ENCODE results near the gene SHANK3. TPM values are rescaled to one million over a fixed set of nuclear protein-coding genes. Genes with fewer than 3 reads are reported as not detected.

The SHANK3 gene
- total and polyA plus RNA-seq, 2 donors (not counting 3 experiments of a cell fraction or from before 2014, with no cell fraction given), result 26.1 to 158 TPM

GRCh38 chr22:50705851-50706351 is 33.3 kb downstream of the SHANK3 start:
- no TSS peak for BruUV-seq (replicated peaks)
- Histone ChIP-seq H3K27me3 (ENCODE audit: control insufficient read depth in 2 of 2, insufficient read depth in 2 of 2, low read length in 2 of 2) (no peaks in the 10 kb centered on the region), H3K27ac (ENCODE audit: insufficient read depth, low read depth, low read length) (no peak overlapping the region), H3K79me2 (ENCODE audit: control insufficient read depth, insufficient read depth, low read length) (peaks cover 48% of the 10 kb centered on the region), H3K9me1 (replicated peaks; ENCODE audit: control insufficient read depth, extremely low read depth, insufficient read depth, low read length) (no peaks in the 10 kb centered on the region), H3K4me3 (replicated peaks in 1 of 3; ENCODE audit: insufficient read depth in 1 of 3, low read depth in 1 of 3, low read length in 3 of 3) (no peak overlapping the region), H3K36me3 (ENCODE audit: control insufficient read depth in 2 of 2, extremely low read depth in 1 of 2, insufficient read depth in 2 of 2, low read length in 2 of 2) (peaks cover 39 to 79% of the 10 kb centered on the region in 2 experiments), H4K20me1 (replicated peaks; ENCODE audit: control insufficient read depth, extremely low read depth, insufficient read depth, low read length) (no peaks in the 10 kb centered on the region), H3K9ac (replicated peaks; ENCODE audit: extremely low read depth, insufficient read depth, low read length) (no peak overlapping the region), H3K4me1 (ENCODE audit: control insufficient read depth, extremely low read depth, insufficient read depth, low read length) (no peaks in the 10 kb centered on the region), H3K9me3 (replicated peaks; ENCODE audit: control insufficient read depth, insufficient read depth, low read length) (no peaks in the 10 kb centered on the region), H3K4me2 (ENCODE audit: insufficient read depth, low read length) (no peak overlapping the region), H2AFZ (ENCODE audit: low read depth, low read length) (no peak overlapping the region)
- FAIRE-seq (no peak), DNase-seq (ENCODE audit: low read depth, low spot score) (no peak)
- dilution Hi-C loops (cut with MboI; ENCODE audit: extremely low pct_ligation_motif_present, low sequenced_read_pairs) (no loop called here), intact Hi-C loops (cut with micrococcal nuclease) (no loop called here)
- POLR2A ChIA-PET, result no interaction called here
- CTCF ChIA-PET, result interaction anchor here (0.9 kb wide), 1 partner anchor 15 kb away, joined by 4 read pairs; no protein-coding TSS in a partner anchor
- TF ChIP-seq POLR2AphosphoS5 (IDR thresholded peaks at IDR 0.05; ENCODE audit: insufficient read depth, low read depth, low read length) (no peak), MAX (IDR thresholded peaks at IDR 0.05; ENCODE audit: insufficient read depth, insufficient read length) (no peak), GATA2 (IDR thresholded peaks at IDR 0.05; ENCODE audit: insufficient read depth, insufficient read length, low read depth, low read length) (no peak), CTCF (IDR thresholded peaks at IDR 0.05; ENCODE audit: extremely low read depth in 1 of 2, insufficient read depth in 1 of 2, low read depth in 1 of 2, low read length in 2 of 2) (no peak), MYC (IDR thresholded peaks at IDR 0.05; ENCODE audit: low read depth, low read length) (no peak), FOS (IDR thresholded peaks at IDR 0.05; ENCODE audit: borderline replicate concordance, insufficient read depth, low read length) (no peak), EZH2 (IDR thresholded peaks at IDR 0.05; ENCODE audit: borderline replicate concordance, low read depth, low read length, severe bottlenecking) (no peak)

Data from endothelial cell of umbilical vein (primary cell).